ENCODE results near the gene PRG2.
"Not testable (repeated sequence)": the region's sequence is repeated elsewhere in the genome, so short reads cannot be mapped to it uniquely, and the experiment has no call there.

The PRG2 gene

DNA sequence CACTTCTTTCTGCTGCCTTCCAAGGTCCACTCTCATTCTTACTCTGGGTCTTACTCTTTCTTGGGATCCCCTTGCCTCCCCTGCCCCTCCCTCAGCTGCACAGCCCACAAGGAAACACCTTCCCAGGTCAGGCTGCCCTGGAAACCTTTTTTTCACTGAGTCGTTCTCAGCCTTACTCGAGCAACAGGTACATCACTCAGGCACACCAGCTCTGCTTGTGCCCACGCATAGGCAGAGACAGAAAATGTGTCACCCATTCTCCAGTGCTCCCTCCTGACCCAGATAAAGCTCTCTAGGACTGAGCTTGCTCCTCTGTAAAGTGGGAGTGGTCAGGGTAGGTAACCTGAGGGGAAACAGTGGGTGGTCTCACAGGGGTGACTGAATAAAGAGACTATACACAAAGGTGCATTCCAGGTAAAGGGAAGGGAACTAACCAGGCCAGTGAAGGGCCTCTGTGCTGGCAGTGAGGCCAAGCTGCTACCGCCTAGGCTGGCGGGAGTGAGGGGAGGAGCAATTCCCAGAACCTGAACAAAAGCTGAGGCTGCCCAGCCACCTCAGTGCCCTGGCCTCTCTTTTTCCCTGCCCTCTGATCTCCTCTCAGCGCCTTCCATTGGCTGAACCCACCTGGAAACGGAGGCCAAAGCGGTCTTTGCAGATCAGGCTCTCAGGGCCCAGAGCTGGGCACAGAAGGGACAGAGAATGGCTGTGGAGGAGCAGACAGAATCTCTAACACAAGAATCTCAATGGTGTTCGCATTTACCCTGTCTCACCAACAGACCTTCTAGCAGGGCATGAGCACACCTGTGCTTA, 25.4 kb downstream of the PRG2 start:
- DNase-seq = no peak

DNA sequence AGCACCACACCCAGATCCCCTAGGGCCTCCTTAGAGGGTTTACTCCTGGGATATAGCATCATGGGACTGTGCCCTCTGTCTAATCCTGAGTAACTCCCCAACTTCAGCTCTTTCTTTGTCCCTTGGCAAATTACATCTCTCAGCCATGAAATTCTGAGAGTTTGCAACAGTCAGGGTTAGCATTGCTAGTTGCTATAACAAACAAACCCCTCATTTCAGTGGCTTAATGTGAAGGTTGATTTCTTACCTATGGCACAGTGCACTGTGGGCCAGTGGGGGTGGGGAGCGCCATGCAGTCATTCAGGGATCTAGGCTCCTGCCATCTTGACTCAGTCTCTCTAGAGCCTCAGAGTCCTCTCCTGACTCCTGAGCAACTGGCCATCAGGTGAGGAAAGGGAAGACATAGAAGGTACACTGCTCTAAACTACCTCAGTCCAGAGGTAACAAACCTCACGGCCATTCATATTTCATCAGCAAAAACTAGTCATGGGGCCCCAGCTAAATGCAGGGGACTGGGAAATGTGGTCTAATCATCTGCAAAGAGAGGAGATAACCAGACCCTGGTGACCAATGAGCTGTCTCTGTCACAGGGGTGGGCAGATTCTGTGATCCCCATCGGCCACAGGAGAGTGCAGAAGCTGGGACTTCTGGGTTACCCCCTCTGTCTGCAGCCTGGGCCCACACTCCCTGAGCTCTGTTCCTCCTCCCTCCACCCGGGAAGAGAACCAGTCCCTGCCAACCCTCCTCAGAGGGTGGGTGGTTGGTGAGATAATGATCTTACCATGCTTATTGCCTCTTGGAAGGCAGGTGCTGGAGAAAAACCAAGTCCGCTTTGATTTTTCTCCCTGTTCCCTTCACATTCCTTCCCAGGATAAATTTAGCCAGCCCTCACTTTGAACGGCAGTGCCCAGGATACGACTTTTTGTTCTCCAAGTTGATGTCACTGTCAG, 27.0 kb downstream of the PRG2 start:
- DNase-seq = no peak

DNA sequence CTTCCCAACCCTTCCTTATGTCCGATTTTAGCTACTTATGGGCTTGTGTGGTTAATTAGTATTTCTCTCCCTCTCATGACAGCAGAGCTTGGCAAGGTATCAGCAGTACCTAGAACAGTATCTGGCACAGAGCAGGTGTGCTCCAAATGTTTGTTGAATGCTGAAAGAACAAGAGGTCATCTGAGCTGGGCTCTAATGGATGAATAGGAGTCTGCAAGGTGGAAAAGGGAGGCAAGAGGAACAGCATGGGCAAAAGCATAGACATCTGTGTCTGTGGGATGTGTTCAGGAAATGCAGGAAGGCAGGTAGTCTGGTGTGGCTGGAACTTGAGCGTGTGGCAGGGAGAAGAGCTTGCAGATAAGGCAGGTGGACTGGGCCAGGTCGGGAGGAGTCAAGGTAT, 28.5 kb downstream of the PRG2 start:
- DNase-seq = no peak

DNA sequence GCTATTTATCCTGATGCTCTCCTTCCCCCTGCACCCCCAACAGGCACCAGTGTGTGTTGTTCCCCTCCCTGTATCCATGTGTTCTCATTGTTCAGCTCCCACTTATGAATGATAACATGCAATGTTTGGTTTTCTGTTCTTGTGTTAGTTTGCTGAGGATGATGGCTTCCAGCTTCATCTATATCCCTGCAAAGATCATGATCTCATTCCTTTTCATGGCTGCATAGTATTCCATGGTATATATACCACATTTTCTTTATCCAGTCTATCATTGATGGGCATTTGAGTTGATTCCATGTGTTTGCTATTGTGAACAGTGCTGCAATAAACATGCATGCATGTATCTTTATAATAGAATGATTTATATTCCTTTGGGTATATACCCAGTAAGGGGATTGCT, 29.0 kb downstream of the PRG2 start:
- not testable (repeated sequence) for DNase-seq

DNA sequence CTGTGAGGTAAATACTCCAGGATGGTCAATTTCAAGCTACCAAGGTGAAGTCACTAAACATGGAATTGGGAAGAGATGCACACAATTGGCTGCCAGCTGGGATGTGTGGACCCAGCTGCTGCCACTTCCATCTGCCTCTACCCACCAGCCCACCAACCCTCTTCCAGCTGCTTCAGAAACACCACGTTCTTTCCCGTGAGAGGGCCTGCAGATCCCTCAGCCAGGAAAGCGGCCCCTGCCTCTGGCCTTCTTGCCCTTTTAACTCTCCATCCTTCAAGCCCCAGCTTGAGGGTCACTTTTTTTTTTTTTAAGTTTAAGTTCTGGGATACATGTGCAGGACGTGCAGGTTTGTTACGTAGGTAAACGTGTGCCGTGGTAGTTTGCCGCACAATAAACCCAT, 29.5 kb downstream of the PRG2 start:
- DNase-seq = no peak

DNA sequence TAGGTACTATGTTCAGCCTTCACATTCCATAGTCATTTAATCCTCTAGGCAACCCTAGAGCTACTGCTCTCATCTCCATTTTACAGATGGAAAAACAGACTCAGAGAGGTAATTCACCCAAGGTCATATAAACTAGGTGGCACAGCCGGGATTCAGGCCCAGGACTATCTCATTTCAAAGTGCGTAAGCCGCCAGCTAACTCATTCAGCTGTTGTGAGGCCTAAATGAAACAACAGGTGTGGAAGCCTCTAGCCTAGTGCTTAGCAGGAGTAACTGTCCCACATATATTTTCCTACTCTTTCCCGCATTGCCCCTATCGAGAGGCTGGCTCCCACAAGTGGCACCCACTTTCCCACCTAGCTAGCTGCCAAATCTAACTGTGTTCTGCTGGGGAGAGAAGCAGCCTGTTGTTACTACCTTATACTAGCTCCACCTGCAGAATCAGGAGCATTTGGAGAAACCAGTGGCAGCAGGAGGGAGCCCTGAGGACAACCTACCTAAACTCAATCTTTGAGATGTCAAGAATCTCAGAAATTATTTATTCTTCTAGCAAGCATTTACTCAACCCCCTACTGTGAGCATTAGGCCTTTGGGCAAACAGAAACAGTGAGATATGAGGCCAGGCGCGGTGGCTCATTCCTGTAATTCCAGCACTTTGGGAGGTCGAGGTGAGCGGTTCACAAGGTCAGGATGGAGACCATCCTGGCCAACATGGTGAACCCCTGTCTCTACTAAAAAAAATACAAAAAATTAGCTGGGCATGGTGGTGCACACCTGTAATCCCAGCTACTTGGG, 30.4 kb downstream of the PRG2 start:
- no peak for DNase-seq

DNA sequence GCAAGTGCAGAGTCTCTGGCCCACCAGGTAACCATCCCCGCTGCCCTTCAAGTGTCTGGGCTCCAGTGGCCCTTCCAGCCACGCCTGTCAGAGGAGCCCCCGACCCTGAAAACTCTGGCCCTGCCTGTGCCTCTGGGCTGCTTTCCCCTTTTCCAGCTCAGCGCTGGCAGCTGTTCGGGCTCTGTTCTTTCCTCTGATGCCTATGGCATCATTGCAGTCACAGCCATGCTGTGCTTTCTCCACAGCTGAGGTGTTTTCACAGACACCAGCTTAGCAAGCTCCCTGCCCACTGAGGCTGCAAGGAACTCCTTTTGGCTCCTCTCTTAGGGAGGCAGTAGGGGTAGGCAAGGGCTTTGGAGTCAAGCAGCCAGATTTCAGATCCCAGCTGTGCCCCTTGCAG, 31.1 kb downstream of the PRG2 start:
- no peak for DNase-seq

DNA sequence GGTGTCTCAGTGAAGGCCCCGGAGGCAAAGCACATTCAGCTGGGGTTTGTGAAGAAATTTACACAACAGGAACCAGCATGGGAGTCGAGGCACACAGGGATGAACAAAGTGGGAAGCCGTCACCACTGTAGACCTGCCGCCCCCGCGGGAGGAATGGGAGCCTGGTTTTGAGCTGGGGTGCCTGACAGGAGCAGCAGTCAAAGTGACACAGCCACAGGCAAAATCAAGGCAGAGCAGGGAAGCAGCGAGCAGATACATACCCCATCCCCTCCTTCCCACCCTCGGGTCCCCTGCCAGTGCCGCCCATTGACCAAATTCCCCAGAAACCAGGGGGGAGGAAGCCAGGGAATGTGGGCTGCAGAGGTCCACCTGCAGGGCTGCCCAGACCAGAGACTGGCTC, 31.5 kb downstream of the PRG2 start:
- DNase-seq = no peak

DNA sequence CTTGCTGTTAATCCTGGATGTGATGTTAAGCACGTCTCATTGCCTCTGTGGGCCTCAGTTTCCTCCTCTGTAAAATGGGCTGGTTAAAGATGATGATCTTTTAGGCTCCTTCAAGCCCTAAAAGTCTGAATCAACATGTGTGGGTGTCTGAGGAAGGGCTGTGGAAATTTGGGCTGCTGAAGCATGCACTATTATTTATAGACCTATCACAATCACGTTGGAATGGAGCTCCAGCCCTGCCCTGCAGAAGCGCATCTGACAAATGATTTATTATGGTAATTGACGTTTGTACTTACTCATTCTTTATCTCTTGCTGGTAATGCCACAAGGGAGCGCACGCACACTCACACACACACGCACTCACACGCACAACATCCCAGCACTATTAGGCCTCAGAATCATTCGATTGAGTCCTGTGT, 31.9 kb downstream of the PRG2 start:
- DNase-seq = no peak

DNA sequence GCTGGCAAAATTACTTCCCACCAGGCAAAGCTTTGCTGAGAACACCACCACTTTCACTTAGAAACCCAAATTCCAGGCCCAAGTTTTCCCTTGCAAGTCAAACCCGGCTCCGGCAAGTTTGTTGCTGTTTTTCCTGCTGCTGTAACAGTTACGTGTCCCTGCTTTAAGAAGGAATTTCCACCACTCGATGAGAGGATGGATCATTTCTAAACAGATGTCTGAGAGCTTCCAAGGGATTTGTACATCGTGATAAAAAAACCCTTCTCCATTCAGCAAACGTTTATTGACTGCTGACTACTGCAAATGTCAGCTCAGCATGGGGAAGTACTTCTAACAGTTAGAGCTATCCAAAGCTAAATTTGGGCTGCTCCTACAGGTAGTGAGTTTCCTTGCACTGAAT, 32.6 kb downstream of the PRG2 start:
- no peak for DNase-seq

DNA sequence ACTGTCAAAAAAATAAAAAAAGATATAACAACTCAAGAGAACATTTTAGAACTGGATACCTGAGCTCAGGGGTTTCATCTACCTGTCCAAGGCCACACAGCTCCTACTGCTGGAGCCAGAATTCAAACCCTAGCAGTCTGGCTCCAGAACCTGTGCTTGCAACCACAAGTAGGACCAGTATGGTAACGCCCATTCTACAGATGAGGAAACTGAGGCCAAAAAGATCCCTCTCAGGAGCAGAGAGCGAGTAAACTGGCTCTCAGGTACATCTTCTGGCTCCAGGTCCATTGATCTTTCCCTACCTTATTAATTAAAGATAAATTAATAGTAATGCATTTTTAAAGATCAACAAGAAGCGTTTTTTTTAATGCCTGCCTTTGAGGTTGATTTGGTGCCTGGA, 33.1 kb downstream of the PRG2 start:
- DNase-seq = no peak

DNA sequence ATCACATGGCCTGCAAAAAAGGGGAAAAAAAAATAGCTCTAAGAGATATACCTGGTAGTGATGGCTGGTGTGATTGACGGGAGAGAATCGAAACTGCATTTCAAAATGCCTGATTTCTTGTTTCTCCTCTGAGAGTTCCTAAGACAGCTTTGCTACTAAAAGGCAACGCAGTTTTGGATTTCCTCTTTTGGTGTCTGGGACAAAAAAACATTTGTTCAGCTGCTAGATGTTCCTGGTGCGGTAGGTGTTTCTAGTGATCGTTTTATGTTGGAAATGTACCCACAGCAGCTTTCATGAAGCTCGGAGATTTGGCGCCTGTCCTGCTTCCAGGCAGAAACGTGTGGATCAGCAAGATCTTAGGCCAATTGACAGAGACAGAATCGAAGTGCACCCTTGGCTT, 34.2 kb downstream of the PRG2 start:
- DNase-seq = no peak

DNA sequence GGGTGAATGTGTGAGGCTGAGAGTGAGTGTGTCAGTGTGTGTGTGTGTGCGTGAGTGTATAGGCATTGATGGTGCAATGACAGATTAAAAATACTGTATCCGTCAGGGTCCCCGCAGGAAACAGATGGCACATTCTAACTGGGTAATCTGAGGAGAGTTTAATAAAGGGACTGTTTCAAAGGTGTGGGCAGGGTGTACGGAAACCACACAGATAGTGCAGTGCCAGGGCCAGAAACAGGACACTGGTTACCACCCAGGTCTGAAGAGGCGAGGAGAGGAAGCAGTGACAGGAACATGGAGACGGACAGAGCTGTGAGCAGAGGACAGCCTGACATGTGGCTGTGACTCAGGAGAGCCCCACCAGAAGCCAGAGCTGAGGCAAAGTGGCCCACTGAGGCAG, 35.8 kb downstream of the PRG2 start:
- DNase-seq = no peak

DNA sequence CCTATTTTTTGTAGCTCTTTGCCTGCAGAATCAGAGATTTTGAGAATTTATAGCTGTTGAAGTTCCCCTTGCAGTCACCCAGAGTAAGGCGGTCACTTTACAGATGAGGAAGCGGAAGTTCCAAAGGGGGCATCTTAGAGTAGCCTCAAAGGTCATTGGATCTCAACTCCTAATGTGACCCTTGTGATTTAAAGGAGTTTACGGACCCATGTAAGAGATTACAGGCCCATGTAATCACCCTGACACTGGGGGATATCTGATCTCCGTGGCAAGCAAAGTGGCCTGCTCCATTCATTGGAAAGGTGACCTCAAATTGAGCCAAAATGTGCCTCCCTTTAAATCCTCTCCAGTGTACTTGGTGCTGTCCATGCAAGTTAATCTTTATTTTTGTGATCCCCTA, 36.6 kb downstream of the PRG2 start:
- DNase-seq = no peak

DNA sequence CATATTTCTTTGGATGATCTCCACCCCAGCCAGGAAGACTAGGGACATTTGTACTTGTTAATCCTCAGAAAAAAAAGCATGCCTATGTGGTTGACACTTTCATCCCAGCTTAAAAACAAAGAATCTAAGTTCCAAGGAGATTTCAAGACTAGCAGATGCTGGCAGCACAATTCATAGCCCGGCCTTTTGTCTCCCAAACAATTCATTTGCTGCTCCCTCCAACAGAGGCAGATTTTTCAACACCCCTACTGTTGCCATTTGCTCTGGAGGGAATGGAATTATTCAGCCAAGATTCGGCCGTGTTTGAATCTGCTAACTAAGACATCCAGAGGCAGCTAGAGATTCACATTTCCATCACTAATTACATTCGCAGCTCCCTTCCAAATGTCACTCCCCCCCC, 37.0 kb downstream of the PRG2 start:
- no peak for DNase-seq

DNA sequence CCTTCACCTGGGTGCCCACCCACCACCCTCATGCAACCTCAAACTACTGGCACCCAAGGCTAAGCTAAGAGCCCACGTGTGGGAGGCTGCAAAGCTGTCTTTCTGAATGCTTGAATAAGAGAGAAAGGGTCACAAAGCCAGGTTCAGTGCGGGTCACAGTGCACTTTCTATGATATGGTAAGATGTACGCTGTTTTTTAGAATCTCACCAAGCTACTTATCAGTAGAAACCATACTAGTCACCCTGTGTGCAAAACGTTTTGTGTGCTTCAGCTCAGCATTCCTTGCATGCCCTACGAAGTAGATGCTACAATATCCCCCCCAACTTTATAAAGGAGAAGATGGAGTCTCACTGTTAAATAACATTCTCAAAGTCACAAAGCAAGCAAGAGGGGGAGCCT, 37.4 kb downstream of the PRG2 start:
- no peak for DNase-seq

DNA sequence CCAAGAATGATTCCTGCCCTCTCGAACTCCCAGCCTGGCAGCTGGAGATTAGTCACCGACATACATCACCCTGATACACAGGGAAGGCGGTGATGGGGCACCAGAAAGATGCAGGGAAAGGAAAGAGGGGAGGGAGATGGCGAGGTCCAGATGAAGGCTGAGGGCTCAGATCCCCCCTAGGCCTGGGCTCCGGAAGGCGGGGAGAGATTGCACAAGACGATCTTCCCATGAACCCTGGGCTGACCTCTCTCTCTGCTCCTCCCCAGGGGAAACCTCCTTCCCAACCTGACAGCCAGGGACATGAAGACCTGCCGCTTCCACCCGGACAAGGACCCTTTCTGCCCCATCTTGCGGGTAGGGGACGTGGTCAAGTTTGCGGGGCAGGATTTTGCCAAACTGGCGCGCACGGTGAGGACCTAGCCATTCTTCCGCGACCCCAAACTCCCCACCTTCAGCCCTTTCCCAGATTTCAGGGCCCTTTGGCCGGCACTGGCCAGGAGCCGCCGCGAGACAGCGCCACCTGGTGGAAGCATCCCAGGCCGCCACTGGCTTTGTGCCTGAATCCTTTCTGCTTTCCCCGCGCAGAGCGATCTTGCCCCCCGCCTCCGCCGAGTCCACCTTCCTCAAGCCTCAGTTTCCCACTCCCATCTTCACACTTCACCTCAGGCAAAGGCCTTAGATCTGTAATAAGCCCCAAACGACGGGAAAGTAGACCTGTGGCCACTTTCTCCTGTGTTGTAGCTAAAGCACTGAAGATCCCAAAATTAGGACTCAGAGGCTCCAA, 40.8 kb downstream of the PRG2 start:
- no peak for DNase-seq

DNA sequence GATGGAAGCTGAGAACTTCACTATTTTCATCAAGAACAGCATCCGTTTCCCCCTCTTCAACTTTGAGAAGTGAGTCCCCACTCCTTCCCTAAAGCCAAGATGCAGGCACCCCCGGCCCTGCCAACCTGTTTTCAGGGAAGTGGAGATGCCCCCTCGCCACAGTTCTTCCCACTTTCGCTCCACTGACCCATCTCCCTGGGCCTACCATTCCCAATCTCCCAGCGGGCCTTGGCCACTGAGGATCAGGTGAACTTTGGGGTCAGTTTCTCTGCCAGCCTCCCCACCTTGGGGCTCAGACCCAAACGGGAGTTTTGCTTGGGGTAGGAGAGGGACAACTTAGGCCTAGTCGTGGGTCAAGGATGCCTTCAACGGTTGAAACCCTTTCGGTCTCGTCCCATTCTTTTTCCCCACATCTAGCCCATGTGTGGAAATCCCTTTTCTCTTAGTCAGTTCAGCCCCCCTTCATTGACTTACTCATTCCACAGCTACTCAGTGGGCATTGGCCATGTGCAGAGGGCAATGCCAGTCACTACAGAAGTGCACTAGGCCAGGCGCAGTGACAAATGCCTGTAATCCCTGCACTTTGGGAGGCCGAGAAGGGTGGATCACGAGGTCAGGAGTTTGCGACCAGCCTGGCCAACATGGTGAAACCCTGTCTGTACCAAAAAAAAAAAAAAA, 41.7 kb downstream of the PRG2 start:
- DNase-seq = no peak

DNA sequence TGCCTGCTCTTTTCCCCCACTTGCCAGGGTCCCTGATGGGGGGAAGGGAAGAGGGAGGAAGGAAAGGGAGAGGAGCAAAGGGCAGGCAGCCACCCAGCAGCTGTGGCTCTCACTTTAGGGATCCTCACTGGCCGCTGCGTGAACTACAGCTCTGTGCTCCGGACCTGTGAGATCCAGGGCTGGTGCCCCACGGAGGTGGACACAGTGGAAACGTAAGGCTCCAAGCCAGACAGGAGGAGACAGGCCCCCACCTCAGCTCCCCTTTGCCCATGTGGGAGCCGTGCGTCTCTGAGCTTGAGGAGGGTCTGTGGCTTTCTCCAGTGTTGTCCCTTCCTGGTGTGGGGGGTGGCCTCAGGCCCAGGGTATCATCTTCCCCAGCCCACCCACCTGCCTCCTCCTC, 42.4 kb downstream of the PRG2 start:
- no peak for DNase-seq

DNA sequence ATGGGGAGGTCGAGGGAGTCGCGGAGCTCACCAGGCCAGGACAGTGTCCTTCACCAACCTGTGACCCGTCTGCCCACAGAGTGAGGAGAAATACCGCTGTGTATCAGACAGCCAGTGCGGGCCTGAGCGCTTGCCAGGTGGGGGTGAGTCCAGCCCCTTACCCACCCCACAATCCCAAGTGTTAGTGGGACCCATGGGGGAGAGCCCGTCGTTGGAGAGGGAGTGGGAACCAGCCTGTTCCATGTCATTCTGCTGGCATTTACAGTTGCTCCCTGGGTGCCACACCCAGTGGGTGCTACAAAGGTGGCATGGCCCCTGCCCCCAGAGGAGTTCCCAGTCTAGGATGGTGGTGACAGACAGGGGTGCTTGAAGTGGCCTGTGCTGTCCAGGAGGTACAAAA, 43.1 kb downstream of the PRG2 start:
- DNase-seq = no peak

DNA sequence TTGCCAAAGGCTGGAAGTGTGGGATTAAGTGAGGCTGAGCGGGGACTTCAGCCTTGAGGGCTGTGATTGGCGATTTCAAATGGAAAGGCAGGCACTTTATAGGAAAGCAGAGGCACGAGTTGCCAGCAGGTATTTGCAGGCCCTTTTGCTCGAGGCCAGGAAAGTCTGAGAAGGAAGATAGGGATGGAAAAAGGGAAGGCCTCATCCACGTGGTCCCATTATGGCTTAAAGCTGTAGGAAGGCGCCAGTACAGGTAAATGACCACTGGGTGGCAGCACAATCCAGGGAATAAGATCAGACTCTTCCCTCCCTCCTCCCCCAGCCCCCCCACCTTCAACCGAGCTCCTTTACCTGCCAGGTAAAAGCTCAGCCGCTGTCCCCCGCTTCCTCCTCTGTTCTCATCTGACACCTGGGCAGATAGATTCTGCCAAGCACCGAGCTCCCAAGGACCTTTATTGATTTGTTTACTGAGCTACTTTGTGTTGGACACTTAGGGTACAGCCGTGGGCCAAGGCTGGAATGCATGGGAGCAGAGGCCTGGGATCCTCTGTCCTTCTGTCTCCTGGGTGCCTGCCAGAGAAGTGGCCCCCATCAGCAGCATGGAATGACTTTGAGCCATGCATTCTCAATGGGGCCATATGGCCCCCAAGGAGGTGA, 44.8 kb downstream of the PRG2 start:
- peak in 1 of 2 experiments; percentile 23 for DNase-seq
